ENCODE results near the gene DHRS3.

DHRS3 gene

DNA sequence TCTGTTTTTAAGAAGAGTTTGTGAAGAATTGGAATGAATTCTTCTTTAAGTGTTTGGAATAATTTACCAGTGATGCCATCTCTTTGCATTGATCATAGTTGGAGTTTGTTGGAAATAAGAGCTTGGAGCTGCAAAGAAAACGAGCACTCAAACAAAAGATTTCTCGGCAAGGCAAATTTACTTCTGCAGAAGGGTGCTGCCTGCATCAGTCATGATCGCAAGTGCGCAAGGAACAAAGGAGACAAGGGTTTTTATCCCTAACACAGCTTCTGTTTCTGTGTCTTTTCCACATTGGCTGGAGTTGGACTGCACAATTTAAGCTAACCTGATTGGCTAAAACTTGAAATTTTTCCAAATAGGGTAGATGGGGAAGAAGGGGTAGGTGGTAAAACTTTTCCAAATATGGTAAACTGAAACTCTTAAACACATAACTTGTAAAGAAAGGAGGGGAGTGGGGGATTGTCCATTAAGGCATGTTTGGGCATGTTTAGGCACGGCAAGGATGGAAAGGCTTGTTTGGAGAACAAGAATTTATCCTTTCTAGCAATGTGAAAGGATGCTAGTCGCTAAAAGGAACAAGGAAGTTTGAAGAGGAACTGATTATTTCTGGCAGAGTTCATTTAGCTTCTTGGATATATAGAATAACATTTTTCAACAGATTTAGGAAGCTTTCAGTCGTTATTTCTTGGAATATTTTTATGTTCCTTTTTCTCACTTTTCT lies 22.4 kb upstream of the DHRS3 start:
- no peak for DNase-seq (ENCODE audit: low spot score)

DNA sequence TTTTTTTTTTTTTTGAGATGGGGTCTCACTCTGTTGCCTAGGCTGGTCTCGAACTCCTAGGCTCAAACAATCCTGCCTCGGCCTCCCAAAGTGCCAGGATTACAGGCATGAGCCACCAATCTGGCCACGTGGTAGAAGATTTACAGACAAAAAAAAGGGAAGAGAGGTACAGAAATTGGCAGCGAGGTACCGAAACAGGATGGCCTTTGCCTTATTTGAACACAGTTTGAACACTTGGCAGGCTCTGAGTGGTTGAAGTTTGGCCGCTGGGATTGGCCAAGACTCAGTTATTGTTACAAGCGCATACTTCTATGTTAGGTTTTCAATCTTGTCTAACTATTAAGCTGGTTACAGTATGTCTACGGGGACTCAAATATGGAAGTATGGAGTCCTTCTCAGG lies 19.7 kb upstream of the DHRS3 start:
- DNase-seq (ENCODE audit: low spot score): no peak

DNA sequence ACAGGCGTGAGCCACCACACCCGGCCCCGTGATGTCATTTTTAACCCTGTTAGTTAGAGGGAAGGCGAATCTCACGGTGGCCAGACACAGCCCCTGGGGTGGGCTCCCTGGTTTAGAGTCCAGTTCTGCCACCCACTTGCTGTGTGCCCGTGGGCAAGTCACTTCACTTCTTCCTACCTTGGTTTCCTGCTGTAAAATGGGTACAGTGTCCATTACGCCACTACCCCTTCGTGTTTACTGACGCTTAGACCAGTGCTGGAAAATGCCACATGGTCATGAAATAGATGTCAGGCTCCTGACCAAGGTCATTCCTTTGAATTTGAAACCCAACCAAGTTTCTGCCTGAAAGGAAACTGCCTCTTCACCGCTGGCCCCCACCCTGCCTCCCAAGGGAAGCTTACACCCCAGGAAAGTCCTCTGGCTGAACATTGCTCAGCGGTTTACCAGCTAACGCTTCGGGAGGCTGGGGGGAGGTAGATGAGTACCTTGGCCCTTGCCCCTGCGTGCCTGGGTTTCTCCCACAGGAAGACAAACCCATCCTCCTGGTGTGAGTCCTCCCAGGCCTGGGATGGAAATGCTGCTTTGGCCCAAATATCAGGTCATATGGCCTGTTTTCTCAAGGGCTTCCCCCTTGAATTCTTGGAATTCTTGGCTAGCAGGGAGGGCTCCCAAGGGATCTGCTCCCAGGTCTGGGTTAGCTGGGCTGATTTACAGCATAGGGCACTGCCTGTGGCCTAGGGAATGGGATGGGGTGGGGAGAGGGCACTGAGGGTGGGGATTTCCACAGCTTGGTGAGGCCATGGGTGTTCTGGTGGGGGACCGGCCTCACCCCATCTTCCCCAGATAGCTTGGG lies 18.3 kb upstream of the DHRS3 start:
- peak; percentile 26 for DNase-seq (ENCODE audit: low spot score)

DNA sequence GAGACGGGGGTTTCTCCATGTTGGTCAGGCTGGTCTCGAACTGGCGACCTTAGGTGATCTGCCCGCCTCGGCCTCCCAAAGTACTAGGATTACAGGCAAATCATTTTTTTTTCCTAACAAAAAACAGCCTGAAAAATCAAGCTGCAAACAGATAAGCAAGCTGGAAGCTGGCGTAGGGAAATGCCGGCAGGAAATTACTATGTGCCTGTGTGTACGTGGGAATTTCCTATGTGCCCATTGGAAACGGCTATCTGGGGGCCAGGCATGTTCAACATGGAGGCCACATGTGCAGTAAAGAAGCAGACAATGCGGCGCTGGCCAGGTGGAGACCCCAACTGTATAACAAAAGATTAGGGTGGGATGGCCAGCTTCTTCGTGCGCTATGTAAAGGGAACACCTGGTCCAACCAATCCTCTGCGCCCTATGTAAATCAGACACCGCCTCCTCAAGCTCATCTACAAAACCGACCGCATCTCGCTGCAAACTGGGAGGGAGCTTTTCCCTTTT lies 16.7 kb upstream of the DHRS3 start:
- DNase-seq (ENCODE audit: low spot score): no peak

DNA sequence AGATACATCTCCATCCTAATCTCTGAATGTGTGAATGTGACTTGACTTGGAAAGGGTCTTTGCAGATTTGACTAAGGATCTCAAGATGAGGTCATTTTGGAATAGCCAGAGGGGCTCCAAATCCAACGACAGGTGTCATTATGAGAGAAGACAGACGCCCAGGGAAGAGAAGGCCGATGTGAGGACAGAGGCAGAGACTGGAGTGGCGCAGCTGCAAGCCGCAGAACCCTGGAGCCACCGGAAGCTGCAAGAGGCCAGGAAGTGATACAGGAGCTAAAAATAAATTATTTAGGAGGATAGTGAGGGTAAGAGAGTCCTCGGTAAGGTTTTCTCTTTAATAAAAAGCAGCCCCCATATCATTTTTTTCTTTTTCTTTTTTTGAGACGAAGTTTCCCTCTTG lies 16.1 kb upstream of the DHRS3 start:
- DNase-seq (ENCODE audit: low spot score): peak; percentile 17

DNA sequence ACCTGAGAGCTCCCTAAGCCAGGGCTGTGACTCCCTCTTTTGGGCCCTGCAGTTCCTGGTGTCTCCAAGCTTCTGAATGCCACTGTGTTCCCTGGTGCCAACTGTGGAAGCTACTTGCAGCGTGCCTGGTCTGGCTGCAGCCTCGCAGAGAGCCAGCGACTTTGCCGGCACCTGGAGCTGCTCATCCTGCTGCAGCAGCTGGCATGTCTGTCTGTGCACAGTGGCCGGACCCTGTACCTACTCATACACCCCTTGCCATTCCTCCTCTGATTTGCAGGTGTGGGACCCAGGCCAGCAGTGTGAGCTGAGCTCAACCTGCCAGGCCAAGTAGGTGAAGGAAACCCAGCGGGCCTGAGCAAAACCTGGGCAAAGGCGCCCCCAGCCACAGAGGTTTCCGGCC lies 13.6 kb upstream of the DHRS3 start:
- no peak for DNase-seq (ENCODE audit: low spot score)

DNA sequence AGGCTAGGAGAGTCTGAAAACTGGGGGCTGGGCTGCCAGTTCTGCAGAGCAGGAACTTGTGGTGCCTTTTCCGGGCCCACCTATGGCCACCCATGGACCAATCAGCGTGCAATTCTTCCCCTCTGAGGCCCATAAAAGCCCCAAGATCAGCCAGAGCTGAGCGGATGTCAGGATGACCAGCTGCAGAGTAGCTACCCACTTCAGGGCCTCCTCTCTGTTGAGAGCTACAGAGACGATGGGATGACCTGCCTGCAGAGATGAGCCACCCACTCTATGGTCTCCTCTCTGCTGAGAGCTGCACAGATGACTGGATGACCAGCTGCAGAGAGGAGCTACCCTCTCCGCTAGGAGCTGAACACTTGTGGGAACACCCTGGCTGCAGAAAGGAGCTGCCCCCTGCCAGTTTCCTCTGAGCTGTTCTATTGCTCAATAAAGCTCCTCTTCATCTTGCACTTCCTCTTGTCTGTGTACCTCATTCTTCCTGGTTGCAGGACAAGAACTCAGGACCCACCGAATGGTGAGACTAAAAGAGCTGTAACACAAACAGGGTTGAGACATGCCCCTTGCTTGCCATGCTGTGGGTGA lies 13.0 kb upstream of the DHRS3 start:
- DNase-seq (ENCODE audit: low spot score): no peak

DNA sequence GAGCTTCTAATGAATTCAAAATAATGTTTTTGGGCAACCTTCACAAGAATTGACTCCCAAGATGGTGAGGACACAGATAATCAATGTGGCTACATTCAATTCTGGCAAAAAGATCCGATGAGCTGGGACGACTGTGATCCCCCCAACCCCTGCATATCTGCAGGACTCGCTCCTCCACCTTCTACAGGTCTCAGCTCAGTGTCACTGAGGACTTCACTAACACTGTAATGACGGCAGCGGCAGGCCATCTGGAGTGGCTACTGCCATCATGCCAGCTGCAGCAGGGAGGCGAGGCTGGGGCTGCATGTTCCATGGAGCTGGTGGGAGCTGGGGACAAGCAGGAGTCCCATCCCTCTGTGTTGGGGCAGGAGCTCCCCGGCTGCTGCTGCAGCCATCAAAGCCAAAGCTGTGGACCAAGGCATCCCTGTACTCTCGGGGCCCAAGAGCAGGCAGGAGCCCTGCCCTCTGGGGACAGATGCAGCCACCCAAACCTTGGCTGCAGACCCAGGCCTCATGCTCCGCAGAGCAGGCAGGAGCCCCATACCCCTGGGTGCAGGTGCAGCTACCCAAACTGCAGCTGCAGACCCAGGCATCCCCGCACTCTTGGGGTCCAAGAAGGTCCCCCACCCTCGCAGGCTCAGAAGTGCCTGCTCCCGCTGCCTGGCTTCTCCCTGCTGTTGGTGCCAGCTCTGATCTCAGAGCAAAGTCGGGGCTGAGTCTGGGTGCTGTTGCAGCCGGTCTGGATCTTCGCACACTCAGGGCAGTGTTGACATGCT lies 12.2 kb upstream of the DHRS3 start:
- DNase-seq (ENCODE audit: low spot score): no peak

DNA sequence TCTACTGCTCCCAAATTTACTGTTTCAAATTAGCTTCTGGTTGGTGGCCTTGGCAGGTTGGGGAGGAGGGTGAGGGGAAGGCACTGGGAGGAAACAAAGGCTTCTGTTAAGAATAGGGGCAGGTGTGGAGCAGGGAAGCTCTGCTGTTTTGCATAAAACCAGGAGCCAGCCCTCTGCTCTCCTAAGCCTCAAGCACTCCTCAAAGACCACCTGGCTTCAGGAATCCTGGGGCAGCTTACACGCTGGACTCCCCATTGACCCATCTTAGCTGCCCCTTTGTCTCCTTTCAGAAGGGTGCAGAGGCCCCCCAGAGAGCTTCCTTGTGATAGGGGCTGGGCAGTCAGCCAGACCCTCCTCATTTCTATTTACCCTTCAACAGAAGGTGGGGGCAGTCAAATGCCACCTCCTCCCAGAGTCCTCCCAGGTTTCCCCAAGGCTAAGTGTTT lies 11.5 kb upstream of the DHRS3 start:
- no peak for DNase-seq (ENCODE audit: low spot score)

DNA sequence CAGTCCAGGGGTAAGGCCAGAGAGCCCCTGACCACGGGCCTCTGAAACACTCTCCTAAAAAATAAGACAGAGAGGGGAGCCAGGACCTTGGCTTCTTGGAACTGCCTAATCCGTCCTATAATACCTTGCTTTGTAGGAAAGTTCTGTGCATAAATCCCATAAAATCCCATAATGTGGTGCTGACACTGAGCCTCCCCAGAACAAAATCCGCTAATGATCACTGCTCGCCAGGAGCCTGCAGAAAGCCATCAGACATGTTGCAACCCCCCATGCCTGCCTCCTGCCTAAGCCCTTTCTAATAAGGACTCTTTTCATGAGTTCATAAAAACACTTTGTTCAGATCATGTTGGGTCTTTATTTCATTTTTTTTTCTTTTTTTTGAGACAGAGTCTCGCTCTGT lies 9.3 kb upstream of the DHRS3 start:
- DNase-seq (ENCODE audit: low spot score): no peak

DNA sequence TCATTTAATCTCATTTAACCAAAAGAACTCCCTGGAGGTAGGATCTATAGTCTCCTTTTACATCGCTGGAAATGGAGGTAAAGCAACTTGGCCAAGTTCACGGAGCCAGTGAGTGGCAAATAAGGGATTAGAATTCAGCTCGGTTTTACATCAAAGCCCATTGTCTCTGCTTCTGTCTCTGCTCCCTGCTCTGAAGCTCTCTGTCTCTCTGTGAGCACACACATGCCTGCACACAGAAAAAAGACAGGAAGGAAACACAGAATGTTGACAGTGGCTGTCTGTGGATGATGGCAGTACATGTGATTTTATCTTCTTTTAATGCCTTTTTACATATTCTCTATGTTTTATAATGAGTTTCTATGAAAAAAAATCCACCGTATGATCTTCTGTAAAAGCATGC lies 8.9 kb upstream of the DHRS3 start:
- DNase-seq (ENCODE audit: low spot score): no peak

DNA sequence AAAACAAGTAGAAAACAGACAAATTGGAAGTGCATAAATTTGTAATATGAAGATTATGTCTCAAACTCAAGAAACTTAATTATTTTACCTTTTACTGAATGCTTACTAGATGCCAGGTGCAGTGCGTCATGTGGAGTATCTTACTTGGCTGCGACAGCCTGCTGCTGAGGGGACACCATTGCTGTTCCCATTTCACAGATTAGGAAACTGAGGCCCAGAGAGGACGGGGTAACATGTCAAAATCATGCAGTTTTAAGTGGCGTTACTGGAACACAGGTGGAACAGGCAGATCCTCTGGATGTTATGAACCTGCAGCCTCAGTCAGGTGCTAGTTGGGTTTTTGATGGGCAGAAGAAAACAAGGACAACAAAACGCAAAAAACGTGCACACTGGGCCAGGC lies 7.3 kb upstream of the DHRS3 start:
- no peak for DNase-seq (ENCODE audit: low spot score)

DNA sequence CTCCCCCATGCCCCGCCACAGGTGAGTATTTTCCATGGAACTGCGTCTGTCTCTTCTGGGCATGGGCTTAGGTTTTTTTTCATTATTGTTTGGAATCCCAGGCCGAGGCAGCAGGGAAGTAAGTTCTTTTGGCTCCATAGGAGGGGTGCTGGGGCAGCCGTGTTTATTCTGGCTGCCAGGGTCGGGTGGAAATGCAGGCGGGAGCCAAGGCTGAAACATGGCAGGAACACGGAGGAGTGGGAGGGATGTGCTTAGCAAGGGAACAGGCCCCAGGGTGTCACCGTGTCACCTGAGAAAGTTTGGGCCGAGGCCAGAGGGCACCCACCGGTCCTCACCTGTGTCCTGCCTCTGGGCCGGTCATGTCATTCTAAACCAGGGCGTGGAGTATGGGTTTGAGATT lies 4.5 kb upstream of the DHRS3 start:
- no peak for DNase-seq (ENCODE audit: low spot score)

DNA sequence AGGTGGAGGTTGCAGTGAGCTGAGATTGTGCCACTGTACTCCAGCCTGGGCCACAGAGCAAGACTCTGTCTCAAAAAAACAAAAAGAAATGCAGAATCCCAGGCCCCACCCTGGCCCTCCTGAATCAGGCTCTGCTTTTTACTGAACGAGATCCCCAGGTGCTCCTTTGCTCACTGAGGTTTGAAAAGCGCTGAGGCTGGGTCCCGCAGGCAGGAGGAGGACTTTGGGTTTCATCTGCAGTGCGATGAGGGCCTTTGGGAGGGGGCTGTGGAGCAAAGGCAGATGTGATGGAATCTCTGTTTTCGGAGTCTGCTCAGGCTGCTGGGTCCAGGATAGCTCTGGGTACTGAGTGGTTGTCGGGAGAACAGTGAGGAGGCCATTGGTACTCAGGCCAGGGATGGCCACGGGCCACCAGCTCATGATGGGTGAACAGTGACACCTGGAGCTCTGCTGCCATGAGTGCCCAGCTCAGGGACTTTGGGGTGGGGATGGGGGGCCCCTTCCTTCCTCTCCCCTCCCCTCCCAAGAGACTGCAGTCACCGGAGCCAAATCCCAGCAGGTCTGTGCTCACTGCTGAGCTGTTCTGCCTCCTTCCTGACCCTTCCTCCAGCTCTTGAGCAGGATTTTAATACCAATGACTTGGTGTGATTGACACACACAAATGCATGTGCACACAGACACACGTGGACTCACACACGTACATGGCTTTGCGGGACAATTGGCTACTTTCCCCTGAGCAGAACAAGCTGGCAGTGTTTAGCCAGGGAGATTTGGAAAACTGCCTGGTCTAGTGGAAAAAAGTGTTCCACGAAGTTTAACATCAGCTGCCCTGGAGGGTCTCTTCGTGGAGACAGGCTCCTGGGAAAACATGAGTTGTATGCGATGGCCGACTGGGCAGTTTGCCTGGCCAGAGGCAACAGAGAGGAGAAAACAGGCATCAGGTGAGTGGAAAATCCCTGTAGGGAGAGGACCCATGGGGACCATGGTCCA lies 3.6 kb upstream of the DHRS3 start:
- no peak for DNase-seq (ENCODE audit: low spot score)

DNA sequence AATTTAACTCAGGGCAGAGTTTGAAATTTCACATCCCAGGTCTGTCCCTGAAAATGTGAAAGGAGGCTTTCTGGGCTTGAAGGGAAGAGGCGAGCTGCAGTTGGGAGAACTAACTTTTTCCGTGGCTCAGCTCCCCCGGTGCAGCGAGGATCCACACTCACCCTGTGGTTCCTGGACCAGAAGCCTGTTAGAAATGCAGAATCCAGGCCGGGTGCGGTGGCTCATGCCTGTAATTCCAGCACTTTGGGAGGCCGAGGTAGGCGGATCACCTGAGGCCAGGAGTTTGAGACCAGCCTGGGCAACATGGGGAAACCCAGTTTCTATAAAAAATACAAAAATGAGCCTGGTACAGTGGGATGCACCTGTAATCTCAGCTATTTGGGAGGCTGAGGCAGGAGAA lies 2.9 kb upstream of the DHRS3 start:
- no peak for DNase-seq (ENCODE audit: low spot score)

DNA sequence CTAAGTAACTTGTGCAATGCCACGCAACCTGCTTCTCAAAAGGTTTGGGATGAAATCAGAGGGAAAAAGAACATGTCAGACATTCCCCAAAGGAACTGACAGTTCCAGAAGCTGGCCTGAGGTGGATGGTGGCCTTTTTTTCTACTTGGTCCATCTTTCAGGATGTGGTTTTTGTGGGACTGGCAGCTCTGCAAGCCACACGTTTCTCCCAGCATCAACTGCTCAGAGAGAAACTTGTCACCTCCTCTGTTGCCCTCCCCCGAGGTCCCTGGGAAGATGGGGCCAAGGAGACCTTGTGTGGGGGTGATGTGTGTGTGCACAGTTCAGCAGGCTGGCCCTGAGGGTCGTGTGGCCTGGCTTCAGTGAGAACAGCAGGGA lies 2.5 kb upstream of the DHRS3 start:
- DNase-seq (ENCODE audit: low spot score): no peak

DNA sequence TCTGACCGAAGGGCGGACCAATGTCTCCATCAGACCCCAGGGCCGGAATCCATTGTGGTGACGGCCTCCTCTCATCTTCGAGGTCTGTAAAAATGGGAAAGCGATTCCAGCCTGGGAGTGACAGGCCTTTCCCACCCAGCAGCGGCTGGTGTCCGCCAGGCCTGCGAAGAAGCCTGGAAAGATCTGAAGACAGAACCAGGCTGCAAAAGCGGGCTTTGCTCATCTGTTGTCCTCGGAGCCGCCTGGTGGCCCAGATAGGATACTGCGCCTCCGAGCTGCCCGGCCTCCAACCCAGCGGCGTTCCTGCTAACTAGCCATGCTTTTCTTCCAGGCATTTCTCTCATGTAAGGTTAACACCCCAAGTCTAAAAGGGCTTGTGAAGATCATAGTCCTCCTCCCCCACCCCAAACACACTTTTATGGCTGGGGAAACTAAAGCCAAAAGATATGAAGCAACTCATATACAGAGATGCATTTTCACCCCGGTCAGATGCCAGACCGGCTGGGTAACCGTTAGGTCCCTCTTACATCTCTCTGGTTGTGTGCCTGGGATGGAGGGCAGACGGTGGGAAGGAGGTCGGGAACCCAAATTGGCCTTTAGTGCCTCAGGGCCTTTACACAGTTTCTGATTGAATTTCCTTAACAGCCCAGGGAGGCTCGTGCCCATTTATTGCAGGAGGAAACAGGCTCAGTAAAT lies 1.9 kb upstream of the DHRS3 start:
- DNase-seq (ENCODE audit: low spot score): peak; percentile 80

DNA sequence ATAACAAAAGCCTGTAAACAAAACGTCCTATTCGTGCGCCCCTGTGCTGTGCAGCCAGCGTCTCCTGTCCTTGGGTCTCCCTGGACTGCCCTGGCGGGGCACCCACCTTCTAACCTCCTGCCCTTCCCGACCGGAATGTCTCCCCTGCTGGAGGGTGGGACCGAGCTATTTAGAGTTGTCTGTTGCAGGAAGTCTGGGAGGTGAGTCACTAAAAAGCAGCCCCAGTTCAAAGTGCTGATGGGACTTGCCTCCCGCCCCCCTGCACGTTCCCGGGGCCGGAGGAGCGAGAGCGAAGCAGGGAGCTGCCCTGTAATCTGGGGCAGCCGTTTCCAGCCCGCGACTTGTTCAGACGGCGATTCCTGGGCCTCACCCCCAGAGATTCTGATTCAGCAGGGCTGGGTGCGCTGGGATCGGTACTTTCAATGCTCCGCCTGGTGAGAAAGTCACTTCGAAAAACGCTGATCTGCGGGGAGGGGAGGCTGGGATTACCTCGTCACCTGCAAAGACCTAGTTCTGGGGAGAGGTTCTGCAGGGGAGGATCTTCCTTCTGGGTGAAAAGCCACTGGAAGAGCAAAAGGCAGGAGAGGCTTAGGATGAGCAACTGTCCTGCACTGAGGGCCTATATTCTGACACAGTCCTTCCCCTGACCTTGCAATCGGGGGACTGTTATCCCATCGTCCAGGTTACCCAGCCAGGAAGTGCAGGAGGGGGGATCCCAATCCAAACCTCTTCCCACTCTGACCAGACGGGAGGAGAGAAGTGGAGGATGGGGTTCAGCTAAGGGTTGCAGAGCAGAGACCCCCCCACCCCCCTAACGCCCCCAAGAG lies 1.2 kb upstream of the DHRS3 start:
- peak; percentile 75 for DNase-seq (ENCODE audit: low spot score)

DNA sequence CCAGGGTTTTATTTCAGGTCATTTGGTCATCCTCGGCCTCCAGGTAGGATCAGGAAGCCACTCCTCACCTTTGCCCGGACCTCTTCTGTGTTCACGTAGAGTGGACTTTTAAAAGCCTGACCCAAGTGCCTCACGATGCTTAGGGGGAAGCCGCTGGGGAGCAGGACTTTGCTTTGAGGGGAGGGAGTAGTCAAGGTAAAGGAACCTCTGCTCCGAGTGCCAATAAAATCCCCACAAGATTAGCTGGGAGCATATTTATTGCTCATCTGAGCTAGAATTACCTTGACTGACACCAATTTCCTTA lies 603 bp upstream of the DHRS3 start:
- DNase-seq (ENCODE audit: low spot score): no peak

DNA sequence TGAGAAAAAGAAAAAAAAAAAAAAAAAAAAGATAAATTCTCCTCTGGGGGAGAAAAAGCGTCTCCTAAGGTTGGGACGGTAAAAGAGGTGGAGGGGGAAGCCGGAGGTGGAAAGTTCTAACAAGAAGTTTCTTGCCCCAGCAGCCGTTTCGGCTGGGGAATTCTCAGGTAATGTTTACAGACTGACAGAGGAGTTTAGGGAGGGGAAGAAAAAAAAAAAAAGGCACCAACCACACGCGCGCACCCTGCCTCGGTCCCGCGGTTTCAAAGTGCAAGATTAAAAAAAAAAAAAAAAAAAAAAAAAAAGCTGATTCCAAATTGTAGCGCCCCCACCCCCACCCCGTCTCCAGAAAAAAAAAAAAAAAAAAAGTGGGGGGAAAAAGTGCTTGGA lies 504 bp downstream of the DHRS3 start:
- DNase-seq (ENCODE audit: low spot score): no peak

Data from kidney capillary endothelial cell (primary cell).